Effector CD8-positive, alpha-beta T cell (primary cell): ENCODE results near the gene TEX261.

Experiments
- DNase-seq: peaks from one replicate; lab custom pipeline; 2025; lab: John Stamatoyannopoulos, UW

Gene TEX261

GRCh38 chr2:70936979-70937811 lies 57.5 kb downstream of the TEX261 start:
- DNase-seq, result no peak

- no peak for DNase-seq
Observed at GRCh38 chr2:70936165-70936978, 58.3 kb downstream of the TEX261 start.
